ENCODE data around the gene ZNF223.

ZNF223 gene

GRCh38 chr19:44113138-44113783 lies 61.4 kb downstream of the ZNF223 start, which contains the start of gene ZNF225:
TSS of gene ZNF225 (plus strand) at chr19:44113399. CDS start at chr19:44115828, 2,429 bp downstream.
- Histone ChIP-seq H3K9ac (ENCODE audit: low read length in 2 of 2) (peak within 1 kb of the TSS; percentile 87 to 92), H3K9me3 (ENCODE audit: control insufficient read depth in 2 of 2, low read length in 2 of 2) (peaks cover 7 to 8% of the 10 kb centered on the region in 2 donors), H3K27me3 (ENCODE audit: control insufficient read depth in 1 of 2, insufficient read depth in 2 of 2, low read length in 2 of 2) (no peaks in the 10 kb centered on the region), H3K36me3 (ENCODE audit: control insufficient read depth in 2 of 2, insufficient read depth in 2 of 2, low read length in 2 of 2) (peaks cover 13% of the 10 kb centered on the region in 2 donors), H3K27ac (ENCODE audit: low read length) (peak within 1 kb of the TSS; percentile 77), H3K4me1 (ENCODE audit: control insufficient read depth, insufficient read depth, low read length) (peaks cover 12% of the 10 kb centered on the region), H3K4me3 (ENCODE audit: low read length in 2 of 2) (peak within 1 kb of the TSS; percentile 85 to 89)

- H3K4me1 ChIP-seq (ENCODE audit: control insufficient read depth, insufficient read depth, low read length), result peaks cover 12% of the 10 kb centered on the region
- H3K9me3 ChIP-seq (ENCODE audit: control insufficient read depth in 2 of 2, low read length in 2 of 2), result peaks cover 7 to 8% of the 10 kb centered on the region in 2 donors
- H3K36me3 ChIP-seq (ENCODE audit: control insufficient read depth in 2 of 2, insufficient read depth in 2 of 2, low read length in 2 of 2), result peaks cover 17% of the 10 kb centered on the region in 2 donors
- no peaks in the 10 kb centered on the region for H3K27me3 ChIP-seq (ENCODE audit: control insufficient read depth in 1 of 2, insufficient read depth in 2 of 2, low read length in 2 of 2)
- H3K27ac ChIP-seq (ENCODE audit: low read length), result peak overlapping the region; percentile 77
- H3K9ac ChIP-seq (ENCODE audit: low read length in 2 of 2), result peak overlapping the region; percentile 87 to 92
- peak overlapping the region; percentile 85 to 89 for H3K4me3 ChIP-seq (ENCODE audit: low read length in 2 of 2)
Measured at GRCh38 chr19:44113784-44114390, 62.1 kb downstream of the ZNF223 start.
